ENCODE measurements around the gene GAB2. TPM values are rescaled to one million over a fixed set of nuclear protein-coding genes. Genes with fewer than 3 reads are reported as not detected.

The GAB2 gene
- total and polyA plus RNA-seq, 2 of the 13 experiments (the other 11 are each of a cell fraction or from before 2014, with no cell fraction given): 4.1 to 8.6 TPM

DNA sequence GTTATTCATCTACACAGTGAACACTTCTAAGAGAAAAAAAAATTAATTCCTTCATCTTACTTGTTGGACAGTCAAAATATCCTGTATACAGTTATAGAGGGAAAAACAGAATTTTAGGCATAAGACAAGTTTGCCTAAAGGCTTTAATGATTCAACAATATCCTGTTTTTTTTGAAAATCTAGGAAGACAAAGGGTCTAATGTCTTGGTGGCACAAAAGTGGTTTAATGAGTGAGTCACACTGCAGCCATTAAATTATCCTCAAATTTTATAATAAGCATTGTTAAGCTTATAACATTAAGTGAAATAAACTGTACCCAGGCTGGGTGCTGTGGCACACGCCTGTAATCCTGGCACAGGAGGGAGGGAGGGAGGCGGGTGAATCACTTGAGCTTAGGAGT lies 72.9 kb downstream of the GAB2 start:
- H3K27ac ChIP-seq (ENCODE audit: extremely low read length, insufficient read depth, low read length): no peak overlapping the region
- FAIRE-seq (no peak), ATAC-seq (no peak), DNase-seq (ENCODE audit: low spot score) (no peak)
- H3K79me2 ChIP-seq (ENCODE audit: insufficient read depth, low read length): no peaks in the 10 kb centered on the region
- intact Hi-C loops (cut with micrococcal nuclease; ENCODE audit: unreplicated experiment) (no loop called here), in situ Hi-C loops (cut with HindIII; ENCODE audit: extremely low pct_ligation_motif_present, low pct_unique_long_range_greater_than_20kb) (no loop called here)
- no peaks in the 10 kb centered on the region for H3K36me3 ChIP-seq (replicated peaks in 1 of 2; ENCODE audit: control insufficient read depth in 1 of 2, insufficient read depth in 2 of 2, low read length in 2 of 2)
- H3K9me3 ChIP-seq (ENCODE audit: low read length): no peaks in the 10 kb centered on the region
- peaks cover under 1% of the 10 kb centered on the region; the same call in 1 of the 2 replicates for H3K4me1 ChIP-seq (ENCODE audit: insufficient read depth, low read length)
- H4K20me1 ChIP-seq (ENCODE audit: insufficient read depth, low read length): no peaks in the 10 kb centered on the region
- ChIA-PET CTCF (ENCODE audit: low intra/inter-chr PET ratio, low total read pairs) (no interaction called here), POLR2A (no interaction called here)
- no TSS peak for BruUV-seq (replicated peaks)
- H2AFZ ChIP-seq (ENCODE audit: low read length): no peak overlapping the region
- no peaks in the 10 kb centered on the region for H3K27me3 ChIP-seq (ENCODE audit: control insufficient read depth in 1 of 2, insufficient read depth in 2 of 2, low read length in 2 of 2)
- WGBS (ENCODE audit: low lambda C conversion rate): 93% methylated on average over 2 of the region's 2 CpGs
- H3K4me2 ChIP-seq (ENCODE audit: low read depth, low read length): no peak overlapping the region
- TF ChIP-seq SMAD3 (CRISPR knock-in tag; IDR thresholded peaks at IDR 0.05): no peak
- no peak for TF ChIP-seq JUND (CRISPR knock-in tag; IDR thresholded peaks at IDR 0.05)
- no peak for TF ChIP-seq ZNF589 (CRISPR knock-in tag; conservative IDR thresholded peaks at IDR 0.05)
- TF ChIP-seq, protein P1, sequence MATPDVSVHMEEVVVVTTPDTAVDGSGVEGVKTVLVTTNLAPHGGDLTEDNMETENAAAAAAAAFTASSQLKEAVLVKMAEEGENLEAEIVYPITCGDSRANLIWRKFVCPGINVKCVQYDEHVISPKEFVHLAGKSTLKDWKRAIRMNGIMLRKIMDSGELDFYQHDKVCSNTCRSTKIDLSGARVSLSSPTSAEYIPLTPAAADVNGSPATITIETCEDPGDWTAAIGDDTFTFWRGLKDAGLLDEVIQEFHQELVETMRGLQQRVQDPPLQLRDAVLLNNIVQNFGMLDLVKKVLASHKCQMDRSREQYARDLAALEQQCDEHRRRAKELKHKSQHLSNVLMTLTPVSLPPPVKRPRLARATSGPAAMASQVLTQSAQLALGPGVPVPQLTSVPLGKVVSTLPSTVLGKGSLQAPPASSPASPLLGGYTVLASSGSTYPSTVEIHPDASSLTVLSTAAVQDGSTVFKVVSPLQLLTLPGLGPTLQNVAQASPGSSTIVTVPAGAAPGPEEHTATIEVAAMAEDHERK (CRISPR knock-in tag; IDR thresholded peaks at IDR 0.05; ENCODE audit: low read depth): no peak
- no peak for TF ChIP-seq ZNF484 (CRISPR knock-in tag; IDR thresholded peaks at IDR 0.05; ENCODE audit: borderline replicate concordance, low read depth)
- no peak for TF ChIP-seq ZBTB8A (CRISPR knock-in tag; IDR thresholded peaks at IDR 0.05; ENCODE audit: borderline replicate concordance, low read depth)
- no peak for TF ChIP-seq KDM5B (CRISPR knock-in tag; IDR thresholded peaks at IDR 0.05; ENCODE audit: borderline replicate concordance)
- TF ChIP-seq GFI1 (CRISPR knock-in tag; IDR thresholded peaks at IDR 0.05; ENCODE audit: borderline replicate concordance): no peak
- H3K9ac ChIP-seq (ENCODE audit: insufficient read depth, low read depth, low read length): no peak overlapping the region
- no peak overlapping the region for H3K4me3 ChIP-seq (replicated peaks in 1 of 3; ENCODE audit: insufficient read depth in 1 of 3, low read depth in 2 of 3, low read length in 3 of 3)

DNA sequence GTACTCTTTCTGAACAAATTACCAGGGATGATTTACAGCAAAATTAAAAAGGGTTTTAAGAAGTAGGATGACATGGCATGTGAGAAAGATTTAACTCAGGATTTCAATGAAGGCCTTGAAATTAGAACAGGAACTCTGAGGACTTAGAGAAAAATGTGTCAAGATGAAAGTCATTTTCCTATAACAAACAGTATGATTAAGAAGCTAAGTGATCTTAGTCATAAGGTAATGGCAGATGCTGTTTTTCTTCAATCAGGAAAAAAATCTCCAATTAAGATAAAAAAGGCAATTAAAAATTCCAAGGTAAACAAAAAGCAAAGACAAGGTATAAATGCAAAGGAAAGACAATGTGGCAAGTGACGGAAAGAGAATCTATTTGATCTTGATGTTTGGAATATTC lies 73.5 kb downstream of the GAB2 start:
- H2AFZ ChIP-seq (ENCODE audit: low read length): no peak overlapping the region
- H3K36me3 ChIP-seq (replicated peaks in 1 of 2; ENCODE audit: control insufficient read depth in 1 of 2, insufficient read depth in 2 of 2, low read length in 2 of 2): no peaks in the 10 kb centered on the region
- ATAC-seq (no peak), DNase-seq (ENCODE audit: low spot score) (no peak), FAIRE-seq (no peak)
- no TSS peak for BruUV-seq (replicated peaks)
- POLR2A ChIA-PET: no interaction called here
- H3K4me3 ChIP-seq (replicated peaks in 1 of 3; ENCODE audit: insufficient read depth in 1 of 3, low read depth in 2 of 3, low read length in 3 of 3): no peak overlapping the region
- no peaks in the 10 kb centered on the region for H3K4me1 ChIP-seq (ENCODE audit: insufficient read depth, low read length)
- no peaks in the 10 kb centered on the region for H4K20me1 ChIP-seq (ENCODE audit: insufficient read depth, low read length)
- H3K9ac ChIP-seq (ENCODE audit: insufficient read depth, low read depth, low read length): no peak overlapping the region
- CTCF ChIA-PET (ENCODE audit: low intra/inter-chr PET ratio, low total read pairs): no interaction called here
- H3K27me3 ChIP-seq (ENCODE audit: control insufficient read depth in 1 of 2, insufficient read depth in 2 of 2, low read length in 2 of 2): no peaks in the 10 kb centered on the region
- H3K27ac ChIP-seq (ENCODE audit: extremely low read length, insufficient read depth, low read length): no peak overlapping the region
- H3K9me3 ChIP-seq (ENCODE audit: low read length): no peaks in the 10 kb centered on the region
- 85% methylated on average over 1 of the region's 1 CpG for WGBS (ENCODE audit: low lambda C conversion rate)
- H3K79me2 ChIP-seq (ENCODE audit: insufficient read depth, low read length): no peaks in the 10 kb centered on the region
- H3K4me2 ChIP-seq (ENCODE audit: low read depth, low read length): no peak overlapping the region
- intact Hi-C loops (cut with micrococcal nuclease; ENCODE audit: unreplicated experiment) (no loop called here), in situ Hi-C loops (cut with HindIII; ENCODE audit: extremely low pct_ligation_motif_present, low pct_unique_long_range_greater_than_20kb) (no loop called here)
- TF ChIP-seq ZNF383 (CRISPR knock-in tag; IDR thresholded peaks at IDR 0.05; ENCODE audit: borderline replicate concordance): no peak
- TF ChIP-seq ZMYM3 (CRISPR knock-in tag; IDR thresholded peaks at IDR 0.05): no peak
- TF ChIP-seq, protein P2, sequence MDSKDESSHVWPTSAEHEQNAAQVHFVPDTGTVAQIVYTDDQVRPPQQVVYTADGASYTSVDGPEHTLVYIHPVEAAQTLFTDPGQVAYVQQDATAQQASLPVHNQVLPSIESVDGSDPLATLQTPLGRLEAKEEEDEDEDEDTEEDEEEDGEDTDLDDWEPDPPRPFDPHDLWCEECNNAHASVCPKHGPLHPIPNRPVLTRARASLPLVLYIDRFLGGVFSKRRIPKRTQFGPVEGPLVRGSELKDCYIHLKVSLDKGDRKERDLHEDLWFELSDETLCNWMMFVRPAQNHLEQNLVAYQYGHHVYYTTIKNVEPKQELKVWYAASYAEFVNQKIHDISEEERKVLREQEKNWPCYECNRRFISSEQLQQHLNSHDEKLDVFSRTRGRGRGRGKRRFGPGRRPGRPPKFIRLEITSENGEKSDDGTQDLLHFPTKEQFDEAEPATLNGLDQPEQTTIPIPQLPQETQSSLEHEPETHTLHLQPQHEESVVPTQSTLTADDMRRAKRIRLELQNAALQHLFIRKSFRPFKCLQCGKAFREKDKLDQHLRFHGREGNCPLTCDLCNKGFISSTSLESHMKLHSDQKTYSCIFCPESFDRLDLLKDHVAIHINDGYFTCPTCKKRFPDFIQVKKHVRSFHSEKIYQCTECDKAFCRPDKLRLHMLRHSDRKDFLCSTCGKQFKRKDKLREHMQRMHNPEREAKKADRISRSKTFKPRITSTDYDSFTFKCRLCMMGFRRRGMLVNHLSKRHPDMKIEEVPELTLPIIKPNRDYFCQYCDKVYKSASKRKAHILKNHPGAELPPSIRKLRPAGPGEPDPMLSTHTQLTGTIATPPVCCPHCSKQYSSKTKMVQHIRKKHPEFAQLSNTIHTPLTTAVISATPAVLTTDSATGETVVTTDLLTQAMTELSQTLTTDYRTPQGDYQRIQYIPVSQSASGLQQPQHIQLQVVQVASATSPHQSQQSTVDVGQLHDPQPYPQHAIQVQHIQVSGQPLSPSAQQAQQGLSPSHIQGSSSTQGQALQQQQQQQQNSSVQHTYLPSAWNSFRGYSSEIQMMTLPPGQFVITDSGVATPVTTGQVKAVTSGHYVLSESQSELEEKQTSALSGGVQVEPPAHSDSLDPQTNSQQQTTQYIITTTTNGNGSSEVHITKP (CRISPR knock-in tag; IDR thresholded peaks at IDR 0.05; ENCODE audit: low read depth): no peak
- no peak for TF ChIP-seq ZFP62 (CRISPR knock-in tag; IDR thresholded peaks at IDR 0.05)
- TF ChIP-seq, protein P3, sequence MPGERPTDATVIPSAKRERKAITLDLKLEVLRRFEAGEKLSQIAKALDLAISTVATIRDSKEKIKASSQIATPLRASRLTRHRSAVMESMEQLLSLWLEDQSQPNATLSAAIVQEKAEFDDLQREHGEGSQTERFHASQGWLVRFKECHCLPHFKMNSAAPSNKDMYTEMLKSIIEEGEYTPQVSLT (CRISPR knock-in tag; IDR thresholded peaks at IDR 0.05; ENCODE audit: borderline replicate concordance, low read depth): no peak
